ENCODE results near the gene CMTM7. TPM values are rescaled to one million over a fixed set of nuclear protein-coding genes. Genes with fewer than 3 reads are reported as not detected.

CMTM7 gene
- total and polyA plus RNA-seq, 10 of the 15 experiments (the other 5 are each of a cell fraction or from before 2014, with no cell fraction given) = 3.7 to 36.4 (median 14.7) TPM

- TF ChIP-seq CUX1 (IDR thresholded peaks at IDR 0.05; ENCODE audit: insufficient replicate concordance, low read depth, low read length) = no peak
- no peak for TF ChIP-seq RBBP5 (conservative IDR thresholded peaks at IDR 0.05)
- TF ChIP-seq, protein P1, sequence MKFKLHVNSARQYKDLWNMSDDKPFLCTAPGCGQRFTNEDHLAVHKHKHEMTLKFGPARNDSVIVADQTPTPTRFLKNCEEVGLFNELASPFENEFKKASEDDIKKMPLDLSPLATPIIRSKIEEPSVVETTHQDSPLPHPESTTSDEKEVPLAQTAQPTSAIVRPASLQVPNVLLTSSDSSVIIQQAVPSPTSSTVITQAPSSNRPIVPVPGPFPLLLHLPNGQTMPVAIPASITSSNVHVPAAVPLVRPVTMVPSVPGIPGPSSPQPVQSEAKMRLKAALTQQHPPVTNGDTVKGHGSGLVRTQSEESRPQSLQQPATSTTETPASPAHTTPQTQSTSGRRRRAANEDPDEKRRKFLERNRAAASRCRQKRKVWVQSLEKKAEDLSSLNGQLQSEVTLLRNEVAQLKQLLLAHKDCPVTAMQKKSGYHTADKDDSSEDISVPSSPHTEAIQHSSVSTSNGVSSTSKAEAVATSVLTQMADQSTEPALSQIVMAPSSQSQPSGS (IDR thresholded peaks at IDR 0.05; ENCODE audit: low read length) = peak; percentile 73
- TF ChIP-seq BHLHE40 (IDR thresholded peaks at IDR 0.05; ENCODE audit: borderline replicate concordance in 1 of 2, low read depth in 2 of 2, low read length in 1 of 2) = peak; percentile 4 to 73; a peak in 2 of 4 replicates
- TF ChIP-seq HSF1 (IDR thresholded peaks at IDR 0.05; ENCODE audit: low read depth, low read length) = no peak
- no peak for TF ChIP-seq NRF1 (conservative IDR thresholded peaks at IDR 0.05; ENCODE audit: low read depth, low read length)
- TF ChIP-seq BCL11A (IDR thresholded peaks at IDR 0.05; ENCODE audit: low read depth, low read length) = 0 out of 2 replicates have a peak, but pooled peaks have one; percentile 58
- TF ChIP-seq HDAC6 (IDR thresholded peaks at IDR 0.05; ENCODE audit: unreplicated experiment) = no peak
- TF ChIP-seq RAD21 (IDR thresholded peaks at IDR 0.05; ENCODE audit: insufficient read depth, low read depth, low read length) = peak; percentile 48
- no peak for TF ChIP-seq CHD4 (IDR thresholded peaks at IDR 0.05)
- peak; percentile 88 for TF ChIP-seq ATF7 (IDR thresholded peaks at IDR 0.05; ENCODE audit: low read depth)
- TF ChIP-seq ZBTB33 (IDR thresholded peaks at IDR 0.05) = no peak
- peak; percentile 96 for TF ChIP-seq FOXM1 (IDR thresholded peaks at IDR 0.05; ENCODE audit: low read depth, low read length)
- TF ChIP-seq BACH1 (IDR thresholded peaks at IDR 0.05; ENCODE audit: borderline replicate concordance) = peak; percentile 74; the same call in 1 of the 2 replicates
- no peak for TF ChIP-seq FOXK2 (IDR thresholded peaks at IDR 0.05)
- TF ChIP-seq MEF2A (IDR thresholded peaks at IDR 0.05; ENCODE audit: insufficient read depth, low read depth, low read length) = peak; percentile 68; the same call in 1 of the 2 replicates
- TF ChIP-seq NFXL1 (IDR thresholded peaks at IDR 0.05; ENCODE audit: borderline replicate concordance) = no peak
- no peak for TF ChIP-seq SUZ12 (IDR thresholded peaks at IDR 0.05; ENCODE audit: unreplicated experiment)
- TF ChIP-seq RUNX3 (IDR thresholded peaks at IDR 0.05; ENCODE audit: low read length) = peak; percentile 93
- TF ChIP-seq SRF (IDR thresholded peaks at IDR 0.05; ENCODE audit: low read depth in 2 of 2, low read length in 2 of 2) = no peak
Observed at GRCh38 chr3:32420126-32421038, 28.7 kb downstream of the CMTM7 start (continued).
